GM20000 (cell line): ENCODE data around the gene WBP1.

Source experiments
- DNase-seq: peaks from one replicate; pipeline ENCODE4 v3.0.0; 2012; ENCODE audit warnings: low spot score
- CTCF ChIP-seq: IDR thresholded peaks from 2 replicates; pipeline ENCODE4 v1.5.1; 2012; ENCODE audit warnings: mild to moderate bottlenecking, control low read depth; ENCODE audit errors: extremely low read depth, missing control alignments

WBP1 gene

GRCh38 chr2:74458132-74458937, at the start of gene WBP1:
Gene WBP1 (plus strand): TSS chr2:74458438. CDS start chr2:74458603, 165 bp downstream.
- peak; percentile 97 for DNase-seq
- TF ChIP-seq CTCF: no peak

- TF ChIP-seq CTCF: no peak
- DNase-seq: no peak
These were observed 45.1 kb upstream of the WBP1 start for GRCh38 chr2:74413001-74413698.

- no peak for DNase-seq
- TF ChIP-seq CTCF: no peak
These were observed 43.8 kb upstream of the WBP1 start for GRCh38 chr2:74414441-74414840.

GRCh38 chr2:74414881-74415761, 43.1 kb upstream of the WBP1 start:
- TF ChIP-seq CTCF: peak; percentile 22
- DNase-seq: peak; percentile 67

GRCh38 chr2:74415762-74416395, 42.4 kb upstream of the WBP1 start:
- no peak for DNase-seq
- no peak for TF ChIP-seq CTCF

- TF ChIP-seq CTCF: no peak
- no peak for DNase-seq
These were observed 41.5 kb upstream of the WBP1 start for GRCh38 chr2:74416778-74417177.
